Dendritic cell treated with granulocyte-macrophage colony-stimulating factor and Interleukin-4, amounts not matched to agents 40 ng/mL and 50 ng/mL, for 4 days (primary cell): ENCODE data around the gene HRK.

Source experiments
- H3K27ac Mint-ChIP-seq: one replicate; pipeline ENCODE4 v1.8.0; 2022; ENCODE audit warnings: mild to moderate bottlenecking, mixed read lengths
- H3K27me3 Mint-ChIP-seq: one replicate; pipeline ENCODE4 v1.8.0; 2022; ENCODE audit warnings: mild to moderate bottlenecking, mixed read lengths
- H3K36me3 Mint-ChIP-seq: one replicate; pipeline ENCODE4 v1.8.0; 2022; ENCODE audit warnings: low read depth, mixed read lengths
- H3K4me1 Mint-ChIP-seq: one replicate; pipeline ENCODE4 v1.8.0; 2022; ENCODE audit warnings: low read depth, mixed read lengths
- H3K4me3 Mint-ChIP-seq: one replicate; pipeline ENCODE4 v1.8.0; 2022; ENCODE audit warnings: mild to moderate bottlenecking, moderate library complexity, mixed read lengths
- H3K9me3 Mint-ChIP-seq: one replicate; pipeline ENCODE4 v1.8.0; 2022; ENCODE audit warnings: mixed read lengths
- intact Hi-C: fragments of 100-400 bp; cut with micrococcal nuclease; formaldehyde crosslinking; loops from one replicate; pipeline ENCODE4 v1.15.0; 2022

The HRK gene

DNA sequence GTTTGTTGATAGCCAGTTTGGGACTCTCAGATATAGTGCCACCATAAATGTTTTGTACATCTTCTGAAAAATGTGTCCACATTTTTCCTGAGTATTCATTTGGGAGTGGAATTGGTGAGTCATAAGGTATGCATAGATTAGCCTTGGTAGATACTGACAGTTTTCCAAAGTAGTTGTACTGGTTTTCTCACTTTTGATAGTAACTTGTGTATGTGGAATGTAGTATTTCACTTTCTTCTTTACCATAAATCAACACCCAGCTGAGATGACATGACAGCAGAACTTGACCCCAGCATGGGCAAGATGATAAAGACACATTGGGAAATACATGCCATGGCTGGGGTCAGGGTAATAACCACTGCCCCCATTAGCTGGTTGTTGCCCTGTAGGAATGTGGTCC is 34.9 kb upstream of the HRK start:
- H3K27ac Mint-ChIP-seq, result no peak overlapping the region
- intact Hi-C loops, result no loop called here
- no peaks in the 10 kb centered on the region for H3K9me3 Mint-ChIP-seq
- no peak overlapping the region for H3K4me3 Mint-ChIP-seq
- peaks cover 34% of the 10 kb centered on the region for H3K36me3 Mint-ChIP-seq
- peaks cover 63% of the 10 kb centered on the region for H3K4me1 Mint-ChIP-seq
- no peaks in the 10 kb centered on the region for H3K27me3 Mint-ChIP-seq

DNA sequence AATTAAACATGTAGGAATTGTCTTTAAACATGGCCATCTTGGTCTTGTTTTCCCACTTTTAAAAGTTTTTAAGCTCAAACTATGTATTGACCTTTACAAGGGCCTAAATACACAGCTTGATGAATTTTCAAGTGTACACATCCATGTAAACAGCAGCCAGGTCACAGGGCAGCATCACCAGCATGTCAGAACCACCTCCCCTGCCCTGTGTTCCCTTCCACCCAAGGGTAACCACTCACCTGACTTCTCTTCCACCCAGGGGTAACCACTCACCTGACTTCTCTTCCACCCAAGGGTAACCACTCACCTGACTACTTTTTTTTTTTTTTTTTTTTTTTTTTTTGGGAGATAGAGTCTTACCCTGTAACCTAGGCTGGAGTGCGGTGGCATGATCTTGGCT is 34.1 kb upstream of the HRK start:
- H3K4me3 Mint-ChIP-seq, result no peak overlapping the region
- peaks cover 59% of the 10 kb centered on the region for H3K4me1 Mint-ChIP-seq
- no peak overlapping the region for H3K27ac Mint-ChIP-seq

DNA sequence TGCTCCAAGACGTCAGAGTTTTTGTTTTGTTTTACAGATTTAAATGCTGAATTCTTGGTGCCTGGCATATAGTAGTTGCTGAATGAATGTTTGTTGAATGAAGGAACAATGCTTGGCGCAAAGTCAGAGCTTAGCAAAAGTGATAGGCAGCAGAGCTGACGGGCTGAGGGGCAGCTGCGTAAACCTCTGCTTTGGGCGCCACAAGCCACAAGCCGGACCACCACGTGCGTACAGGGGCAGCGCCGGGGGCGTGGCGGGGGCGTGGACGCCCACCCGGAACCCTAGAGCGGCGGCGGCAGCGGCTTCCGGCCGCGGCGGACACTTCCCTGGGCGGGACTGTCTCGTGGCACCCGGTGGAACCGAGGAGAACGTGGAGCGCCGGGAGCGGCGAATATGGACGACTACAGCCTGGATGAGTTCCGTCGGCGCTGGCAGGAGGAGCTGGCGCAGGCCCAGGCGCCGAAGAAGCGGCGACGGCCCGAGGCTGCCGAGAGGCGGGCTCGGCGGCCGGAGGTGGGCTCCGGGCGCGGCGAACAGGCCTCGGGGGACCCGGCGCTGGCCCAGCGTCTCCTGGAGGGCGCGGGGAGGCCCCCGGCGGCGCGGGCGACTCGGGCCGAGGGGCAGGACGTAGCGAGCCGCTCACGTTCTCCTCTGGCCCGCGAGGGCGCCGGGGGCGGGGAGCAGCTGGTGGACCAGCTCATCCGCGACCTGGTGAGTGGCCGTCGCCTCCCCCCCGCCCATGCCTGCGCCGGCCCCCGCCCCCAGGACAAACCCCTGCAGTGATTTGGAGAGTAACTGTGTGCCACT is 29.6 kb upstream of the HRK start, which contains the start of gene FBXW8:
FBXW8 (plus strand) TSS at position 306 of the 807 bp plus-strand sequence; CDS start at position 394, 88 bp downstream.
- peaks cover 32% of the 10 kb centered on the region for H3K4me1 Mint-ChIP-seq
- H3K4me3 Mint-ChIP-seq, result peak within 1 kb of the TSS; percentile 93

More for the DNA sequence above, 34.1 kb upstream of the HRK start:
- intact Hi-C loops, result no loop called here
- H3K27me3 Mint-ChIP-seq, result peaks cover 2% of the 10 kb centered on the region
- peaks cover 33% of the 10 kb centered on the region for H3K36me3 Mint-ChIP-seq
- no peaks in the 10 kb centered on the region for H3K9me3 Mint-ChIP-seq

DNA sequence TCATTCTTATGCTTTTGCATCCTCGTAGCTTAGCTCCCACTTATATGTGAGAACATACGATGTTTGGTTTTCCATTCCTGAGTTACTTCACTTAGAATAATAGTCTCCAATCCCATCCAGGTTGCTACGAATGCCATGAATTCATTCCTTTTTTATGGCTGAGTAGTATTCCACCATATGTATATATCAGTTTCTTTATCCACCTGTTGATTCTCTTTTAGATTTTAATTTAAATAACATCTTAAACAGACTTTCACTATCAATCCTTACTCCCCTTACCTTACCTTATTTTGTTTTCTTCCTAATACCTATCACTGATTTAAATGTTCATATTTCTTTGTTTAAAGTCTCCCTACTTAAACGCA is 29.0 kb upstream of the HRK start:
- intact Hi-C loops, result loop anchor here (5.0 kb wide), 1 partner anchor 93 kb away; no protein-coding TSS in a partner anchor
- Mint-ChIP-seq H3K9me3 (no peaks in the 10 kb centered on the region), H3K4me1 (peaks cover 27% of the 10 kb centered on the region), H3K36me3 (peaks cover 16% of the 10 kb centered on the region), H3K27ac (peak overlapping the region; percentile 76), H3K4me3 (peak overlapping the region; percentile 93), H3K27me3 (peaks cover 18% of the 10 kb centered on the region)

More for the DNA sequence above, 29.6 kb upstream of the HRK start, which contains the start of gene FBXW8:
- intact Hi-C loops, result loop anchor here (5.0 kb wide), 1 partner anchor 94 kb away; no protein-coding TSS in a partner anchor
- Mint-ChIP-seq H3K9me3 (no peaks in the 10 kb centered on the region), H3K36me3 (peaks cover 22% of the 10 kb centered on the region), H3K27me3 (peaks cover 16% of the 10 kb centered on the region), H3K27ac (peak within 1 kb of the TSS; percentile 76)

DNA sequence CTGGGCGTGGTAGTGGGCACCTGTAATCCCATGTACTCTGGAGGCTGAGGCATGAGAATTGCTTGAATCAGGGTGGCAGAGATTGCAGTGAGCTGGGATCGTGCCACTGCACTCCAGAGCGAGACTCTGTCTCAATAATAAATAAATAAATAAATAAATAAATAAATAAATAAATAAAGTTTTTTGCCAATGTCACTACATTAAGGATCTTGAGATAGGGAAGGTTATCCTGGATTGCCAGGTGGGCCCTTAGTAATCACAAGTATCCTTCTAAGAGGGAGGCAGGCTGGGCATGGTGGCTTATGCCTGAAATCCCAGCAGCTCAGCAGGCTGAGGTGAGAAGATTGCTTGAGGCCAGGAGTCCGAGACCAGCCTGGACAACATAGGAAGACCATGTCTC is 25.0 kb upstream of the HRK start:
- intact Hi-C loops, result no loop called here
- H3K9me3 Mint-ChIP-seq, result no peaks in the 10 kb centered on the region
- H3K27me3 Mint-ChIP-seq, result peaks cover 29% of the 10 kb centered on the region
- H3K27ac Mint-ChIP-seq, result no peak overlapping the region
- no peak overlapping the region for H3K4me3 Mint-ChIP-seq
- H3K4me1 Mint-ChIP-seq, result peaks cover 6% of the 10 kb centered on the region
- H3K36me3 Mint-ChIP-seq, result peaks cover 4% of the 10 kb centered on the region

DNA sequence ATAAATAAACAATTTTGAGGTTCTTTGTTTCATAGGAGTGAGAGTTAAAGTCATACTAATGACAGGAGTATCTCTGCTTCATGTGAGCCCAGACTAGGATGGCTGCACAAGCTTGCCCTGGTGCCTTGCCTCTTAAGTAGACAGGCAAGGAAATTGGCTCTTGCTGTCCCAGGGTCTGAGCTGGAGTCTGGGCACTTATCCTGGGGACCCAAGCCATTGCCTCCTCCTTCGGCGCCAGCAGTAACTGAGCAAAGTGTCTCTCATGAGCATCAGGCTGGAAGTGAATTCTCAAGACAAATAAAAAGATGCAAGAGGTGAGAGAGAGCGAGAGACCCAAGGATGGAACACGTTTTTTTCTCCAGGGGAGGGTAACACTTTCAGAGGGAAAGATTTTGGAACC is 22.6 kb upstream of the HRK start:
- Mint-ChIP-seq H3K9me3 (no peaks in the 10 kb centered on the region), H3K27ac (no peak overlapping the region), H3K4me3 (no peak overlapping the region), H3K36me3 (no peaks in the 10 kb centered on the region), H3K27me3 (peaks cover 27% of the 10 kb centered on the region), H3K4me1 (no peaks in the 10 kb centered on the region)
- intact Hi-C loops, result no loop called here

GRCh38 chr12:116901612-116902011 is 20.4 kb upstream of the HRK start:
- H3K4me3 Mint-ChIP-seq, result no peak overlapping the region
- H3K4me1 Mint-ChIP-seq, result no peaks in the 10 kb centered on the region
- no peaks in the 10 kb centered on the region for H3K9me3 Mint-ChIP-seq
- intact Hi-C loops, result no loop called here
- H3K27ac Mint-ChIP-seq, result no peak overlapping the region
- no peaks in the 10 kb centered on the region for H3K36me3 Mint-ChIP-seq
- H3K27me3 Mint-ChIP-seq, result peaks cover 29% of the 10 kb centered on the region

DNA sequence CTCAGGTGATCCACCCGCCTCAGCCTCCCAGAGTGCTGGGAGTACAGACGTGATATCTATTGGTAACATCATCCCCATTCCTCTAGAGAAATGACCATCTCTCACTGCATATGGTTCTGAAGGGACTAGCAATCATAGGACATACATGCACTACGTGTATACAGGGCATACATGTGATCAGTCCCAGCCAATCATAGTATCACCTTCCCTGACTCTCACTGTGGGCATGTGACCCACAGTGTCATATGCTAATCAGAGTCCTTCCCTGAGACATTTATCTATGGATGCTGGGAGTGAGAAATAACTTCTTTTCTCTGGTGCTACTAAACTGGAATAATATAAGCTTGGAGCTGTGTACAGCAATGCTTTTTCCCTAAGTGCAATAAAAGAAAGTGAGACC is 17.4 kb upstream of the HRK start:
- Mint-ChIP-seq H3K27ac (no peak overlapping the region), H3K9me3 (no peaks in the 10 kb centered on the region), H3K4me3 (no peak overlapping the region), H3K27me3 (peaks cover 34% of the 10 kb centered on the region), H3K36me3 (no peaks in the 10 kb centered on the region), H3K4me1 (no peaks in the 10 kb centered on the region)
- intact Hi-C loops, result no loop called here

DNA sequence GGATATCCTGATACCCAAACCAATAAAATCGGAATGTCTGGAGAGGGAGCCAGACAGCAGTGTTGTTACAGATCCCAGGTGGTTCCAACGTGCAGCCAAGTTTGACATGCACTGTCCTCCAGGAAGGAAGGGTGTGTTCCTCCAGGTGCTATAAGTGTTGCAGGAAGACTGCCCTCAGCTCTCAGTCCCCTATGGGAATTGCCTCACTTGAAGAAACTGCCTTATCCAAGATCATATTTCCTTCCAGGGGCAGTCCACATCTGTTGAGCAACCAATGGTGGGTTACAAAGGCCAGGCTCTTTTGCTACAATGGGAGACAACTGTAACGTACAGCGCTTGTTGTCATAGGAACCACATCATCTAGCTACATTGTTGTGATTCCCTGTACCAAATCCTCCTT is 16.2 kb upstream of the HRK start:
- Mint-ChIP-seq H3K27ac (no peak overlapping the region), H3K9me3 (no peaks in the 10 kb centered on the region), H3K4me3 (no peak overlapping the region), H3K4me1 (no peaks in the 10 kb centered on the region), H3K27me3 (peaks cover 33% of the 10 kb centered on the region), H3K36me3 (no peaks in the 10 kb centered on the region)
- intact Hi-C loops, result no loop called here

DNA sequence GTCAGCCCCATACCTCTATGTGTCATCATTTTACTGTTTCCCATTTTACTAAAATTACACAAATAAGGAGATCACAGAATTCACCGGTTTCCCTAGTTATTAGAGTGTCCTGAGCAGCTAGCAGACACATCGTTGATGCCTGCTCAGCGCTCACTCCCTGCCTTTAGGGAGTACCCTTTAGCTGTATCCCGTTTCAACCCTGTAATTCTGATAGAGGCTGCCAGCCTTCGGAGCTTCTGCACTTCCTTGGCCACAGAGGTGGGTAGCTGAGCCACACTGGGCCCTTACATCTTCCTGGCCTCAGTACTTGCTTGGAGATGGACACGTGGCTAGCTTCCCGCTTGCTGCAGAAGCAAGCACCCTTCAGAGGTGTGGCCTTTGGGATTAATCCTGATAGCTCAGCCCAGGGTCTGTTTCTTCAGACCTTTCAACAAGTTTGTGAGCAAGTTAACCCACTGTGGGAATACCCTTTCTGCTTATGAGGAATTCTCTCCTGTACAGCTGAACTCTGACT is 15.2 kb upstream of the HRK start:
- intact Hi-C loops, result no loop called here
- no peak overlapping the region for H3K27ac Mint-ChIP-seq
- H3K27me3 Mint-ChIP-seq, result peaks cover 36% of the 10 kb centered on the region
- H3K36me3 Mint-ChIP-seq, result no peaks in the 10 kb centered on the region
- no peaks in the 10 kb centered on the region for H3K4me1 Mint-ChIP-seq
- H3K9me3 Mint-ChIP-seq, result no peaks in the 10 kb centered on the region
- H3K4me3 Mint-ChIP-seq, result no peak overlapping the region

DNA sequence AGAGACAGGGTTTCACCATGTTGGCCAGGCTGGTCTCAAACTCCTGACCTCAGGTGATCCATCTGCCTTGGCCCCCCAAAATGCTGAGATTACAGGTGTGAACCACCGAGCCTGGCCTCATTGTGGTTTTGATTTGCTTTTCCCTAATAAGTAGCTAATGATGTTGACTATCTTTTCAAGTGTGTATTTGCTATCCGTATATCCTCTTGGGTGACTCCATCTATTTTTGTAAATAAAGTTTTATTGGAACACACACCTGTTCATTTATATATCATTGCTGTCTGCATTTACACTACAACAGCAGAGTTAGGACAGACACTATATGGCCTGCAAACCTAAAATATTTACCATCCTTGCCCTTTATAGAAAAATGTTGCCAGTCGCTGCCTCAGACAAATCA is 13.7 kb upstream of the HRK start:
- H3K4me1 Mint-ChIP-seq, result no peaks in the 10 kb centered on the region
- intact Hi-C loops, result no loop called here
- H3K27ac Mint-ChIP-seq, result no peak overlapping the region
- peaks cover 36% of the 10 kb centered on the region for H3K27me3 Mint-ChIP-seq
- H3K36me3 Mint-ChIP-seq, result no peaks in the 10 kb centered on the region
- H3K4me3 Mint-ChIP-seq, result no peak overlapping the region
- no peaks in the 10 kb centered on the region for H3K9me3 Mint-ChIP-seq

GRCh38 chr12:116892349-116893140 is 11.3 kb upstream of the HRK start:
- Mint-ChIP-seq H3K9me3 (no peaks in the 10 kb centered on the region), H3K36me3 (no peaks in the 10 kb centered on the region), H3K4me1 (no peaks in the 10 kb centered on the region), H3K27ac (no peak overlapping the region), H3K4me3 (no peak overlapping the region), H3K27me3 (peaks cover 36% of the 10 kb centered on the region)
- intact Hi-C loops, result no loop called here

- intact Hi-C loops, result no loop called here
- H3K4me3 Mint-ChIP-seq, result no peak overlapping the region
- no peaks in the 10 kb centered on the region for H3K36me3 Mint-ChIP-seq
- H3K27me3 Mint-ChIP-seq, result peaks cover 34% of the 10 kb centered on the region
- no peaks in the 10 kb centered on the region for H3K9me3 Mint-ChIP-seq
- H3K27ac Mint-ChIP-seq, result no peak overlapping the region
- no peaks in the 10 kb centered on the region for H3K4me1 Mint-ChIP-seq
Observed at GRCh38 chr12:116891019-116891418, 9.8 kb upstream of the HRK start.

GRCh38 chr12:116890330-116890729 is 9.1 kb upstream of the HRK start:
- Mint-ChIP-seq H3K4me1 (no peaks in the 10 kb centered on the region), H3K36me3 (no peaks in the 10 kb centered on the region), H3K9me3 (no peaks in the 10 kb centered on the region), H3K27ac (no peak overlapping the region), H3K4me3 (no peak overlapping the region), H3K27me3 (peaks cover 34% of the 10 kb centered on the region)
- intact Hi-C loops, result no loop called here
